GM12878 (cell line): ENCODE measurements around the gene SDF4. TPM values are rescaled to one million over a fixed set of nuclear protein-coding genes. Genes with fewer than 3 reads are reported as not detected.
A peak's percentile ranks its signal among the peaks of the same experiment; 100 is the strongest.

Source experiments
- ATAC-seq: fragments of 200-7000 bp; cut with Tn5 transposase; 3 replicates; pipeline ENCODE4 v1.9.1; 2020; ENCODE audit warnings: mild to moderate bottlenecking, moderate library complexity
- BruUV-seq: library from RNA; stranded (reverse); fragments of 400-500 nt; replicated peaks from 2 replicates; lab custom pipeline; 2021; lab: Mats Ljungman, UMichigan
- CTCF ChIA-PET: fragments of 300-600 bp; sonication (Branson Sonifier 250); formaldehyde crosslinking; extraction: SDS; loops from one replicate; lab custom pipeline; 2021; ENCODE audit warnings: inconsistent platforms; lab: Yijun Ruan, JAX
- POLR2A ChIA-PET: fragments of 350-600 bp; formaldehyde crosslinking; extraction: SDS; loops from one replicate; lab custom pipeline; 2021; ENCODE audit warnings: inconsistent platforms; lab: Charles Lee
- RAD21 ChIA-PET: fragments of 300-600 bp; sonication (Branson Sonifier 250); formaldehyde crosslinking; loops from one replicate; lab custom pipeline; 2023; ENCODE audit warnings: antibody characterized with exemption; ENCODE audit not compliant: unreplicated experiment; lab: Charles Lee
- SMC1A ChIA-PET: fragments of 300-600 bp; sonication (Branson Sonifier 250); formaldehyde crosslinking; loops from one replicate; lab custom pipeline; 2023; ENCODE audit not compliant: unreplicated experiment, uncharacterized antibody; lab: Charles Lee
- DNase-seq: peaks from one replicate; pipeline ENCODE4 v3.0.0-alpha.2; 2011; ENCODE audit warnings: low read depth, low spot score
- FAIRE-seq: peaks from 3 replicates; lab custom pipeline; 2011; peaks lifted over from hg19 to GRCh38; lab: Jason Lieb, UNC
- H2AFZ ChIP-seq: 2 replicates; pipeline ENCODE4 v1.6.0; 2011; ENCODE audit warnings: low read depth, low read length, control low read depth; ENCODE audit not compliant: control insufficient read depth
- H3K27ac ChIP-seq: 2 replicates; pipeline ENCODE4 v1.5.1; 2011; ENCODE audit warnings: control low read depth; ENCODE audit not compliant: control insufficient read depth, insufficient read depth
- H3K27me3 ChIP-seq, 2 experiments: replicated peaks in 1 of 2; 2 replicates each; pipeline versions ENCODE4 v1.6.0 to v1.6.1; 2011; ENCODE audit warnings: low read length in 1 of 2; ENCODE audit not compliant: control insufficient read depth in 2 of 2, insufficient read depth in 2 of 2
- H3K36me3 ChIP-seq, 2 experiments: 2 replicates each; pipeline ENCODE4 v1.5.1; 2011; ENCODE audit warnings: low read length in 1 of 2; ENCODE audit not compliant: control insufficient read depth in 2 of 2, insufficient read depth in 2 of 2
- H3K4me1 ChIP-seq: 2 replicates; pipeline ENCODE4 v1.6.1; 2011; ENCODE audit warnings: mild to moderate bottlenecking, low read length, moderate library complexity, mixed read lengths; ENCODE audit not compliant: control insufficient read depth, insufficient read depth
- H3K4me2 ChIP-seq: 2 replicates; pipeline ENCODE4 v1.6.0; 2011; ENCODE audit warnings: control low read depth; ENCODE audit not compliant: control insufficient read depth, insufficient read depth
- H3K4me3 ChIP-seq: fragments of 200-600 bp; sonication (generic); 2 replicates; pipeline ENCODE4 v1.5.1; 2016
- H3K79me2 ChIP-seq: 2 replicates; pipeline ENCODE4 v1.6.0; 2011; ENCODE audit warnings: low read length; ENCODE audit not compliant: control insufficient read depth, insufficient read depth
- H3K9ac ChIP-seq: 2 replicates; pipeline ENCODE4 v1.8.0; 2011; ENCODE audit warnings: low read length, control low read depth, mixed read lengths; ENCODE audit not compliant: control insufficient read depth, insufficient read depth
- H3K9me3 ChIP-seq: replicated peaks from 3 replicates; pipeline ENCODE4 v1.5.1; 2011; ENCODE audit warnings: mild to moderate bottlenecking, low read length; ENCODE audit not compliant: control insufficient read depth, insufficient read depth
- H4K20me1 ChIP-seq: 2 replicates; pipeline ENCODE4 v1.6.0; 2011; ENCODE audit not compliant: control insufficient read depth, insufficient read depth
- BMI1 ChIP-seq: fragments of 450-650 bp; IDR thresholded peaks from 2 replicates; pipeline ENCODE4 v1.6.1; 2016; ENCODE audit warnings: mild to moderate bottlenecking, moderate library complexity, borderline replicate concordance
- CEBPB ChIP-seq, 2 experiments: fragments of 150-350 bp in 1 of 2; IDR thresholded peaks; 2 replicates each; pipeline ENCODE4 v1.6.1; 2012 to 2014; ENCODE audit warnings: low read depth in 2 of 2, low read length in 2 of 2, borderline replicate concordance in 1 of 2, inconsistent platforms in 1 of 2
- CTCF ChIP-seq, 3 experiments: IDR thresholded peaks in 2 of 3; conservative IDR thresholded peaks in 1 of 3; 2 replicates each; pipeline ENCODE4 v1.5.1; 2011; ENCODE audit warnings: low read depth in 3 of 3, low read length in 3 of 3, mild to moderate bottlenecking in 3 of 3, control low read depth in 2 of 3, moderate library complexity in 2 of 3, inconsistent platforms in 1 of 3, mixed read lengths in 1 of 3; ENCODE audit not compliant: control insufficient read depth in 2 of 3, insufficient read depth in 1 of 3; ENCODE audit errors: extremely low read depth in 1 of 3
- MXI1 ChIP-seq: fragments of 150-350 bp; IDR thresholded peaks from 2 replicates; pipeline ENCODE4 v1.6.1; 2011; ENCODE audit warnings: low read depth, mild to moderate bottlenecking, inconsistent platforms, low read length, improper control_type of control experiment
- PKNOX1 ChIP-seq: fragments of 450-650 bp; IDR thresholded peaks from 2 replicates; pipeline ENCODE4 v1.6.1; 2016; ENCODE audit warnings: mild to moderate bottlenecking
- SUPT20H ChIP-seq: IDR thresholded peaks from 2 replicates; pipeline ENCODE4 v1.6.1; 2011; ENCODE audit warnings: low read depth, mild to moderate bottlenecking, low read length, moderate library complexity, borderline replicate concordance; ENCODE audit not compliant: control insufficient read depth
- WGBS: methylation state at CpG from one replicate; pipeline ENCODE4 v1.1.6; 2016; ENCODE audit warnings: low lambda C conversion rate; ENCODE audit not compliant: insufficient replicate concordance, insufficient coverage; ENCODE audit errors: missing lambda C conversion rate; 5-methylcytosine and 5-hydroxymethylcytosine counted together
- in situ Hi-C: fragments of 300-500 bp; cut with MboI; formaldehyde crosslinking; loops from 9 replicates; pipeline ENCODE4 v1.14.3; 2018; ENCODE audit warnings: mixed read lengths
- intact Hi-C: fragments of 100-400 bp; cut with micrococcal nuclease; formaldehyde crosslinking; loops from one replicate; pipeline ENCODE4 v1.14.2; 2022; ENCODE audit not compliant: unreplicated experiment
- polyA plus RNA-seq, 11 experiments: library from polyadenylated mRNA; depleted of rRNA in 4 of 11; unstranded in 6 of 11; stranded (reverse) in 5 of 11; fragments of >200 nt; fragmentation: Nextera tagmentation in 4 of 11; fragmentation: Illumina TruSeq in 1 of 11; extraction: Ambion mirVana in 4 of 11; extraction: Trizol in 1 of 11; gene quantifications; 1 replicate in 1 of 11; 2 replicates in 10 of 11; pipeline versions ENCODE4 v1.2.1 to v1.2.3, GENCODE V29; 2011 to 2016; ENCODE audit warnings: inconsistent platforms in 2 of 11, missing spikeins in 2 of 11, low read depth in 1 of 11
- total RNA-seq, 4 experiments: library from RNA; depleted of rRNA in 3 of 4; stranded (reverse); fragments of >200 nt in 3 of 4; fragmentation: Illumina TruSeq in 1 of 4; extraction: Trizol in 1 of 4; gene quantifications; 2 replicates each; pipeline versions ENCODE4 v1.2.1 to v1.2.3, GENCODE V29; 2013 to 2021

SDF4 gene
- total and polyA plus RNA-seq, 10 of the 15 experiments (the other 5 are each of a cell fraction or from before 2014, with no cell fraction given) = 0.44 to 97.2 (median 40.2) TPM

GRCh38 chr1:1173793-1174415 is 57.9 kb downstream of the SDF4 start, which contains the start of gene TTLL10:
Gene TTLL10, plus strand, starts transcription at chr1:1173880. Its CDS starts 5,336 bp downstream, at chr1:1179216.
- CTCF ChIA-PET = interaction anchor here (0.8 to 2.0 kb wide), 2 partner anchors 52 to 53 kb away, joined by 3 to 5 read pairs; no protein-coding TSS in a partner anchor
- ATAC-seq (peak; percentile 47), FAIRE-seq (no peak), DNase-seq (no peak)
- H3K27ac ChIP-seq = no peak within 1 kb of the TSS
- no peaks in the 10 kb centered on the region for H3K79me2 ChIP-seq
- no peaks in the 10 kb centered on the region for H4K20me1 ChIP-seq
- H3K9me3 ChIP-seq = no peaks in the 10 kb centered on the region; the same call in 2 of the 3 replicates
- SMC1A ChIA-PET = no interaction called here
- H3K36me3 ChIP-seq = no peaks in the 10 kb centered on the region
- in situ Hi-C loops = no loop called here
- WGBS = 26% methylated on average over 23 of the region's 35 CpGs
- H3K27me3 ChIP-seq = peaks cover 0 to 3% of the 10 kb centered on the region in 2 experiments; a peak in 3 of 4 replicates
- H3K4me2 ChIP-seq = no peak within 1 kb of the TSS
- no TSS peak for BruUV-seq
- no peak within 1 kb of the TSS for H3K4me3 ChIP-seq
- peaks cover 24% of the 10 kb centered on the region for H3K4me1 ChIP-seq
- H3K9ac ChIP-seq = no peak within 1 kb of the TSS
- intact Hi-C loops = no loop called here
- no peak within 1 kb of the TSS for H2AFZ ChIP-seq
- POLR2A ChIA-PET = no interaction called here
- TF ChIP-seq CTCF (IDR thresholded peaks at IDR 0.05 in 2 of 3, conservative IDR thresholded peaks at IDR 0.05 in 1 of 3; ENCODE audit: control insufficient read depth in 2 of 3, extremely low read depth in 1 of 3, insufficient read depth in 1 of 3, low read depth in 3 of 3, low read length in 3 of 3) (0 out of 6 replicates have a peak, but pooled peaks of 2 of the 3 experiments have one; percentile 0 to 5), CEBPB (IDR thresholded peaks at IDR 0.05; ENCODE audit: borderline replicate concordance in 1 of 2, low read depth in 2 of 2, low read length in 2 of 2) (no peak), SUPT20H (no peak), MXI1 (0 out of 2 replicates have a peak, but pooled peaks have one; percentile 27), PKNOX1 (peak; percentile 8; the same call in 1 of the 2 replicates), BMI1 (peak; percentile 52; the same call in 1 of the 2 replicates)
- RAD21 ChIA-PET = interaction anchor here (1.2 kb wide), 1 partner anchor 52 kb away, joined by 3 read pairs; no protein-coding TSS in a partner anchor
